ENCODE results near the gene KIAA1755.
"Not testable (repeated sequence)": the region's sequence is repeated elsewhere in the genome, so short reads cannot be mapped to it uniquely, and the experiment has no call there.

The KIAA1755 gene

GRCh38 chr20:38291966-38292365, 31.4 kb upstream of the KIAA1755 start:
- no peak for DNase-seq (ENCODE audit: low read depth in 2 of 3, low spot score in 2 of 3)

- no peak for DNase-seq (ENCODE audit: low read depth in 2 of 3, low spot score in 2 of 3)
These were observed 30.6 kb upstream of the KIAA1755 start for GRCh38 chr20:38290829-38291814.

- no peak for DNase-seq (ENCODE audit: low read depth in 2 of 3, low spot score in 2 of 3)
These were observed 26.3 kb upstream of the KIAA1755 start for GRCh38 chr20:38286586-38287531.

GRCh38 chr20:38284893-38285444, 24.4 kb upstream of the KIAA1755 start:
- no peak for DNase-seq (ENCODE audit: low read depth in 2 of 3, low spot score in 2 of 3)

GRCh38 chr20:38284066-38284650, 23.6 kb upstream of the KIAA1755 start:
- not testable (repeated sequence) for DNase-seq (ENCODE audit: low read depth in 2 of 3, low spot score in 2 of 3)

- DNase-seq (ENCODE audit: low read depth in 2 of 3, low spot score in 2 of 3): no peak
These were observed 22.7 kb upstream of the KIAA1755 start for GRCh38 chr20:38283236-38283635.

GRCh38 chr20:38281176-38281915, 20.8 kb upstream of the KIAA1755 start:
- not testable (repeated sequence) for DNase-seq (ENCODE audit: low read depth in 2 of 3, low spot score in 2 of 3)

GRCh38 chr20:38278763-38279162, 18.2 kb upstream of the KIAA1755 start:
- no peak for DNase-seq (ENCODE audit: low read depth in 2 of 3, low spot score in 2 of 3)

GRCh38 chr20:38278131-38278530, 17.6 kb upstream of the KIAA1755 start:
- no peak for DNase-seq (ENCODE audit: low read depth in 2 of 3, low spot score in 2 of 3)

- no peak for DNase-seq (ENCODE audit: low read depth in 2 of 3, low spot score in 2 of 3)
These were observed 17.2 kb upstream of the KIAA1755 start for GRCh38 chr20:38277691-38278090.

GRCh38 chr20:38277285-38277684, 16.8 kb upstream of the KIAA1755 start:
- no peak for DNase-seq (ENCODE audit: low read depth in 2 of 3, low spot score in 2 of 3)

GRCh38 chr20:38275815-38276550, 15.4 kb upstream of the KIAA1755 start:
- no peak for DNase-seq (ENCODE audit: low read depth in 2 of 3, low spot score in 2 of 3)

GRCh38 chr20:38272961-38273360, 12.4 kb upstream of the KIAA1755 start:
- DNase-seq (ENCODE audit: low read depth in 2 of 3, low spot score in 2 of 3): no peak

- DNase-seq (ENCODE audit: low read depth in 2 of 3, low spot score in 2 of 3): no peak
These were observed 11.9 kb upstream of the KIAA1755 start for GRCh38 chr20:38272398-38272797.

- no peak for DNase-seq (ENCODE audit: low read depth in 2 of 3, low spot score in 2 of 3)
These were observed 11.1 kb upstream of the KIAA1755 start for GRCh38 chr20:38271608-38272120.

GRCh38 chr20:38270869-38271605, 10.5 kb upstream of the KIAA1755 start:
- DNase-seq (ENCODE audit: low read depth in 2 of 3, low spot score in 2 of 3): no peak

GRCh38 chr20:38269715-38270114, 9.2 kb upstream of the KIAA1755 start:
- DNase-seq (ENCODE audit: low read depth in 2 of 3, low spot score in 2 of 3): no peak

GRCh38 chr20:38269040-38269439, 8.5 kb upstream of the KIAA1755 start:
- DNase-seq (ENCODE audit: low read depth in 2 of 3, low spot score in 2 of 3): no peak
